A549 (cell line): ENCODE results near the gene CTNND2. TPM values are rescaled to one million over a fixed set of nuclear protein-coding genes. Genes with fewer than 3 reads are reported as not detected.
"Not testable (repeated sequence)": the region's sequence is repeated elsewhere in the genome, so short reads cannot be mapped to it uniquely, and the experiment has no call there.

Experiments used
- ATAC-seq, 2 experiments: fragments of 200-7000 bp in 1 of 2; fragments of >200 bp in 1 of 2; cut with Nextera tagmentation in 1 of 2; cut with Tn5 transposase in 1 of 2; 3 replicates each; pipeline versions ENCODE4 v1.8.0 to v1.9.1; 2018 to 2020; ENCODE audit warnings: mild to moderate bottlenecking in 1 of 2, moderate library complexity in 1 of 2
- CTCF ChIA-PET: fragments of 300-600 bp; sonication (Branson Sonifier 250); formaldehyde crosslinking; extraction: SDS; loops from one replicate; lab custom pipeline; 2021; ENCODE audit warnings: antibody characterized with exemption, inconsistent platforms; lab: Yijun Ruan, JAX
- POLR2A ChIA-PET: fragments of 350-600 bp; formaldehyde crosslinking; extraction: SDS; loops from one replicate; lab custom pipeline; 2021; ENCODE audit warnings: antibody characterized with exemption, inconsistent platforms; lab: Yijun Ruan, JAX
- DNase-seq, 2 experiments: peaks; one replicate each; pipeline versions ENCODE4 v3.0.0 to v3.0.0-alpha.2; 2011 to 2016; ENCODE audit warnings: low read depth in 1 of 2, low spot score in 1 of 2
- FAIRE-seq: peaks from 2 replicates; lab custom pipeline; 2011; peaks lifted over from hg19 to GRCh38; lab: Jason Lieb, UNC
- H3K27ac ChIP-seq, 2 experiments: fragments of >200 bp; sonication (Bioruptor Twin); formaldehyde crosslinking; 3 replicates each; pipeline ENCODE4 v1.5.1; 2016 to 2017
- H3K4me1 ChIP-seq: fragments of >200 bp; sonication (Bioruptor Twin); formaldehyde crosslinking; 3 replicates; pipeline ENCODE4 v1.6.1; 2016
- H3K4me2 ChIP-seq: fragments of >200 bp; sonication (Bioruptor Twin); formaldehyde crosslinking; 3 replicates; pipeline ENCODE4 v1.6.1; 2016
- H3K4me3 ChIP-seq: fragments of >200 bp; sonication (Bioruptor Twin); formaldehyde crosslinking; 3 replicates; pipeline ENCODE4 v1.5.1; 2016
- H3K9me3 ChIP-seq: fragments of >200 bp; sonication (Bioruptor Twin); formaldehyde crosslinking; 3 replicates; pipeline ENCODE4 v1.6.1; 2016
- BHLHE40 ChIP-seq: IDR thresholded peaks from 2 replicates; pipeline ENCODE4 v1.6.1; 2012; ENCODE audit warnings: low read depth, low read length, inconsistent platforms
- CBX8 ChIP-seq: fragments of 200-600 bp; sonication (generic); IDR thresholded peaks from 2 replicates; pipeline ENCODE4 v1.6.1; 2016
- CEBPB ChIP-seq, 2 experiments: fragments of >200 bp in 1 of 2; sonication (Bioruptor Twin) in 1 of 2; formaldehyde crosslinking in 1 of 2; IDR thresholded peaks; 2 replicates each; pipeline ENCODE4 v1.6.1; 2012 to 2016
- CHD2 ChIP-seq: fragments of 150-350 bp; IDR thresholded peaks from 2 replicates; pipeline ENCODE4 v1.6.1; 2014; ENCODE audit warnings: low read length; ENCODE audit not compliant: partially characterized antibody
- EHF ChIP-seq: fragments of 250-450 bp; sonication (Bioruptor Pico); IDR thresholded peaks from 2 replicates; pipeline ENCODE4 v1.5.0; 2020; ENCODE audit warnings: mild to moderate bottlenecking
- EHMT2 ChIP-seq: fragments of 200-600 bp; sonication (generic); IDR thresholded peaks from 2 replicates; pipeline ENCODE4 v1.6.1; 2016; ENCODE audit warnings: antibody characterized with exemption, low read depth, mild to moderate bottlenecking, moderate library complexity
- FOXS1 ChIP-seq: fragments of 250-450 bp; sonication (Bioruptor Pico); IDR thresholded peaks from 2 replicates; pipeline ENCODE4 v1.5.0; 2020; ENCODE audit warnings: mild to moderate bottlenecking, moderate library complexity
- HDAC2 ChIP-seq: fragments of 200-600 bp; sonication (generic); IDR thresholded peaks from 2 replicates; pipeline ENCODE4 v1.6.1; 2016
- JUN ChIP-seq, 2 experiments: fragments of >200 bp; sonication (Bioruptor Twin); formaldehyde crosslinking; IDR thresholded peaks; 2 replicates in 1 of 2; 3 replicates in 1 of 2; pipeline ENCODE4 v1.6.1; 2016 to 2017
- MAFK ChIP-seq: fragments of 450-650 bp; IDR thresholded peaks from 2 replicates; pipeline ENCODE4 v1.6.1; 2014; ENCODE audit not compliant: partially characterized antibody
- PHF8 ChIP-seq: fragments of 200-600 bp; sonication (generic); IDR thresholded peaks from 2 replicates; pipeline ENCODE4 v1.6.1; 2016; ENCODE audit warnings: low read depth, mild to moderate bottlenecking, antibody characterized with exemption, moderate library complexity, borderline replicate concordance
- POLR2A ChIP-seq: IDR thresholded peaks from 2 replicates; pipeline ENCODE4 v1.6.1; 2012; ENCODE audit warnings: mild to moderate bottlenecking, low read length
- RAD21 ChIP-seq, 2 experiments: fragments of >200 bp in 1 of 2; sonication (Bioruptor Twin) in 1 of 2; formaldehyde crosslinking in 1 of 2; IDR thresholded peaks in 1 of 2; conservative IDR thresholded peaks in 1 of 2; 2 replicates in 1 of 2; 3 replicates in 1 of 2; pipeline ENCODE4 v1.6.1; 2012 to 2018; ENCODE audit warnings: inconsistent platforms in 1 of 2
- RNF2 ChIP-seq: fragments of 200-600 bp; sonication (generic); IDR thresholded peaks from 2 replicates; pipeline ENCODE4 v1.6.1; 2016; ENCODE audit warnings: low read depth, mild to moderate bottlenecking, antibody characterized with exemption, moderate library complexity, borderline replicate concordance
- SMC3 ChIP-seq: fragments of >200 bp; sonication (Bioruptor Twin); formaldehyde crosslinking; IDR thresholded peaks from 3 replicates; pipeline ENCODE4 v1.6.1; 2018; ENCODE audit warnings: inconsistent platforms
- TFCP2L1 ChIP-seq: fragments of 250-450 bp; sonication (Bioruptor Pico); IDR thresholded peaks from 2 replicates; pipeline ENCODE4 v1.5.0; 2021; ENCODE audit warnings: mild to moderate bottlenecking
- WGBS: methylation state at CpG from one replicate; pipeline ENCODE4 v1.1.6; 2017; ENCODE audit errors: missing lambda C conversion rate; 5-methylcytosine and 5-hydroxymethylcytosine counted together
- polyA plus RNA-seq, 4 experiments: library from polyadenylated mRNA; depleted of rRNA in 3 of 4; stranded (reverse); fragments of >200 nt; fragmentation: RNase III in 1 of 4; extraction: RNeasy Plus Mini Kit Qiagen cat#74134 plus additional on column Dnase treatment in 1 of 4; gene quantifications; 2 replicates in 3 of 4; 3 replicates in 1 of 4; pipeline ENCODE4 v1.2.3, GENCODE V29; 2011 to 2017
- TF ChIP-seq, protein P1 (sequence below): fragments of 450-650 bp; IDR thresholded peaks from 2 replicates; pipeline ENCODE4 v1.6.1; 2014; ENCODE audit warnings: antibody characterized with exemption
- TF ChIP-seq, protein P2 (sequence below): fragments of >200 bp; sonication (Bioruptor Twin); formaldehyde crosslinking; IDR thresholded peaks from 2 replicates; pipeline ENCODE4 v1.6.1; 2016
- TF ChIP-seq, protein P3 (sequence below): fragments of 250-450 bp; sonication (Bioruptor Pico); IDR thresholded peaks from 2 replicates; pipeline ENCODE4 v1.5.0; 2021; ENCODE audit warnings: mild to moderate bottlenecking, moderate library complexity, borderline replicate concordance

The CTNND2 gene
- polyA plus RNA-seq, 2 of the 4 experiments (the other 2 are of a cell fraction), result not detected

DNA sequence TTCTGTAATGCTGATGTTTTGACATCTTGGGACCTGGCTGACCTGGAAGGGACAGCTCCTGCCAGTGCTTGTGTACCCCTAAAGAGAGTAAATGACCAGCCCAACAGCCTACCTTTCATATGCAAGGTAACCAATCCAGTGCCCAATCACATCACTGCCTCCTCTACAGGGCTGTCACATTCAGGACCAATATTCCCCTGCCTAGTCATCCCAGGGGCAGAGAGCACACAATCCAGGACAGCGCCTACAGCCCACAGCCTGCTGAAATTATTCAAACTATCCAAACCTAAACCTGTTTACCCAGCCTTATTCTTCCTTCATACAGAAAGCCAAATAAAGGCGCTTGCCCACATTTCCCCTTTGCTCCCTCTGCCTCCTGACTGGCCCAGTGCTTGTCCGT, 284.1 kb downstream of the CTNND2 start:
- ChIA-PET CTCF (no interaction called here), POLR2A (no interaction called here)
- DNase-seq, result no peak
- ATAC-seq, result no peak
- Histone ChIP-seq H3K4me3 (no peak overlapping the region), H3K9me3 (no peaks in the 10 kb centered on the region), H3K27ac (no peak overlapping the region), H3K4me1 (no peaks in the 10 kb centered on the region), H3K4me2 (no peak overlapping the region)
- FAIRE-seq, result no peak
- WGBS, result 16% methylated on average over 3 of the region's 3 CpGs
- no peak for TF ChIP-seq CBX8

DNA sequence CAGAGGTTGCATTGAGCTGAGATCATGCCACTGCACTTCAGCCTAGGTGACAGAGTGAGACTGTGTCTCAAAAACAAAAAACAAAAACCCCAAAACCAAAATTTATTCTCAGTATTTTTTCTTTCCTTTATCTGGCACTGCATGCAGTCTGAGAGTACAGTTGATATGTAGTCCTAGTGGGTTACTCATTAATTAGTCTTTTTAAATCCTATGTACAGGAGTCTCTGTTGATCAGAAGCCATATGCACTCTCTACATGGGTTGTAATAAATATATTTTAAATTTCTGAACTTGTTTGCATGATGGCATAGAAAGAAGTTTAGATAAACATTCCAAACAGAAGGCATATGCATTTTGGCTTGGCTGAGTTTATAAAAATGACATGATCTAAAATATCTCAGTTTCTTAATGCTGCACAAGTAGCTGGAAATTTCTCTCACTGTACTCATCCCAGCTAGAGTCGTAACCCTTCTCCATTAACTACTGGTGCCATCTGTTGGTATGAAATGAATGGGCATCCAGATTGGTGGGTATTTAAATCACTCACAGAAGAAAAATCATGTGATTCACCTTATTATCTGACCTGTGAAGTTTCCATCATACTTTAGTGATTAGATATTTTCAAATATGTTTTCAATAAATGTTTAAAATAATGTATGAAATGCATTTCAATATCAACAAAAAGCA, 284.8 kb downstream of the CTNND2 start:
- no peak overlapping the region for H3K27ac ChIP-seq
- ChIA-PET POLR2A (no interaction called here), CTCF (interaction anchor here (0.7 kb wide), 1 partner anchor 229 kb away, joined by 3 read pairs; no protein-coding TSS in a partner anchor)
- no peaks in the 10 kb centered on the region for H3K4me1 ChIP-seq
- peak in 1 of 2 experiments; percentile 33 for DNase-seq
- H3K4me3 ChIP-seq, result no peak overlapping the region
- TF ChIP-seq PHF8 (no peak), RAD21 (conservative IDR thresholded peaks at IDR 0.05 in 1 of 2, IDR thresholded peaks at IDR 0.05 in 1 of 2) (peak in 1 of 2 experiments; percentile 25; a peak in 1 of 5 replicates), JUN (IDR thresholded peaks at IDR 0.05) (no peak), MAFK (no peak)
- TF ChIP-seq, protein P1, sequence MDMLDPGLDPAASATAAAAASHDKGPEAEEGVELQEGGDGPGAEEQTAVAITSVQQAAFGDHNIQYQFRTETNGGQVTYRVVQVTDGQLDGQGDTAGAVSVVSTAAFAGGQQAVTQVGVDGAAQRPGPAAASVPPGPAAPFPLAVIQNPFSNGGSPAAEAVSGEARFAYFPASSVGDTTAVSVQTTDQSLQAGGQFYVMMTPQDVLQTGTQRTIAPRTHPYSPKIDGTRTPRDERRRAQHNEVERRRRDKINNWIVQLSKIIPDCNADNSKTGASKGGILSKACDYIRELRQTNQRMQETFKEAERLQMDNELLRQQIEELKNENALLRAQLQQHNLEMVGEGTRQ, result no peak
- TF ChIP-seq, all 56 proteins: peak for 1
- ATAC-seq, result no peak
- no peak for FAIRE-seq
- 6% methylated on average over 1 of the region's 1 CpG for WGBS
- no peaks in the 10 kb centered on the region for H3K9me3 ChIP-seq
- H3K4me2 ChIP-seq, result no peak overlapping the region

DNA sequence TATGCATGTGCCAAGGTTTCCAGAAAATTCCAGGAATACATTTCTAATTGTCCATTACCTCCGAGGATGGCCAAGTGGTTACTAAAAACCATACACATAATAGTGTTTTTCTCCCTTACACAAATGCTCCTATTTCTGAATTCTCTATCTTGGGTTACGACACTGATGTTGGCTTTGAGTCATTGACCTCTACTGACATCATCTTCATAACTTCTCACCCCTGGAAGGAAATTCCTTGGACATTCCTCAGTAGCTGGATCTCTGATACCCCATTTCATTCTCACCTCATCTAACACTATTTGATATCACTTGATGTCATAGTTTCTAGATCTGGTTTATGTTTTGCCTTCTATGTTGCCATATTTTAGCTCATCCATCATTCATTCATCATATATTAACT, 287.2 kb downstream of the CTNND2 start:
- whole genome bisulfite sequencing, result 2% methylated on average over 2 of the region's 2 CpGs
- H3K4me2 ChIP-seq, result no peak overlapping the region
- H3K9me3 ChIP-seq, result no peaks in the 10 kb centered on the region
- ChIA-PET POLR2A (interaction anchor here (0.6 kb wide), 1 partner anchor 116 kb away, joined by 3 read pairs; no protein-coding TSS in a partner anchor), CTCF (interaction anchor here (1.4 kb wide), 1 partner anchor 11 kb away, joined by 4 read pairs; no protein-coding TSS in a partner anchor)
- TF ChIP-seq CHD2 (no peak), EHMT2 (no peak), RAD21 (conservative IDR thresholded peaks at IDR 0.05 in 1 of 2, IDR thresholded peaks at IDR 0.05 in 1 of 2) (no peak), BHLHE40 (no peak), TFCP2L1 (no peak), FOXS1 (CRISPR knock-in tag) (no peak), RNF2 (no peak), HDAC2 (no peak), SMC3 (no peak), EHF (no peak), CEBPB (IDR thresholded peaks at IDR 0.05) (no peak), POLR2A (no peak), JUN (IDR thresholded peaks at IDR 0.05) (no peak)
- TF ChIP-seq, protein P1, result no peak
- TF ChIP-seq, protein P2, sequence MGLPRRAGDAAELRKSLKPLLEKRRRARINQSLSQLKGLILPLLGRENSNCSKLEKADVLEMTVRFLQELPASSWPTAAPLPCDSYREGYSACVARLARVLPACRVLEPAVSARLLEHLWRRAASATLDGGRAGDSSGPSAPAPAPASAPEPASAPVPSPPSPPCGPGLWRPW, result no peak
- TF ChIP-seq, protein P3, sequence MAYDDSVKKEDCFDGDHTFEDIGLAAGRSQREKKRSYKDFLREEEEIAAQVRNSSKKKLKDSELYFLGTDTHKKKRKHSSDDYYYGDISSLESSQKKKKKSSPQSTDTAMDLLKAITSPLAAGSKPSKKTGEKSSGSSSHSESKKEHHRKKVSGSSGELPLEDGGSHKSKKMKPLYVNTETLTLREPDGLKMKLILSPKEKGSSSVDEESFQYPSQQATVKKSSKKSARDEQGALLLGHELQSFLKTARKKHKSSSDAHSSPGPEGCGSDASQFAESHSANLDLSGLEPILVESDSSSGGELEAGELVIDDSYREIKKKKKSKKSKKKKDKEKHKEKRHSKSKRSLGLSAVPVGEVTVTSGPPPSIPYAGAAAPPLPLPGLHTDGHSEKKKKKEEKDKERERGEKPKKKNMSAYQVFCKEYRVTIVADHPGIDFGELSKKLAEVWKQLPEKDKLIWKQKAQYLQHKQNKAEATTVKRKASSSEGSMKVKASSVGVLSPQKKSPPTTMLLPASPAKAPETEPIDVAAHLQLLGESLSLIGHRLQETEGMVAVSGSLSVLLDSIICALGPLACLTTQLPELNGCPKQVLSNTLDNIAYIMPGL (CRISPR knock-in tag), result no peak
- no peak overlapping the region for H3K27ac ChIP-seq
- no peak overlapping the region for H3K4me3 ChIP-seq
- no peaks in the 10 kb centered on the region for H3K4me1 ChIP-seq
- FAIRE-seq (no peak), DNase-seq (no peak), ATAC-seq (no peak)

DNA sequence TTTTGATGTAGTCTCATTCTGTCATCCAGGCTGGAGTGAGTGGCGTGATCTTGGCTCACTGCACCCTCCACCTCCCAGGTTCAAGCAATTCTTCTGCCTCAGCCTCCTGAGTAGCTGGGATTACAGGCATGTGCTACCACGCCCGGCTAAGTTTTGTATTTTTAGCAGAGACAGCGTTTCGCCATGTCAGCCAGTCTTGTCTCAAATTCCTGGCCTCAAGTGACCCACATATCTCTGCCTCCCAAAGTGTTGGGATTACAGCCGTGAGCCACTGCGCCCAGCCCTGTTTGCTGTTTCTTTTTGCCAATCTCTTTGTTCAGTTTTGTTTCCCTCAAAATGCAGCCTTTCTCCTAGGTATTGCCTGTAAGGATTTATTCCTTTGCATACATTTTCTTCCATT, 287.6 kb downstream of the CTNND2 start:
- DNase-seq, H3K4me2 ChIP-seq, H3K4me1 ChIP-seq, ATAC-seq, H3K27ac ChIP-seq, FAIRE-seq, H3K4me3 ChIP-seq, H3K9me3 ChIP-seq: not testable (repeated sequence)
- POLR2A ChIA-PET, result interaction anchor here (0.6 kb wide), 1 partner anchor 115 kb away, joined by 3 read pairs; no protein-coding TSS in a partner anchor
- CTCF ChIA-PET, result interaction anchor here (1.4 kb wide), 1 partner anchor 10 kb away, joined by 4 read pairs; no protein-coding TSS in a partner anchor
- WGBS, result 5% methylated on average over 7 of the region's 7 CpGs
